TTC549 (cell line): Measurements from ENCODE around the gene FPR2.
"Not testable (repeated sequence)": the region's sequence is repeated elsewhere in the genome, so short reads cannot be mapped to it uniquely, and the experiment has no call there.

ENCODE experiments used
- FAIRE-seq: peaks from 2 replicates; lab custom pipeline; 2012; peaks lifted over from hg19 to GRCh38; lab: Jason Lieb, UNC

FPR2 gene

GRCh38 chr19:51806571-51806970 is 45.6 kb downstream of the FPR2 start:
- not testable (repeated sequence) for FAIRE-seq

GRCh38 chr19:51807111-51807701 is 46.2 kb downstream of the FPR2 start:
- no peak for FAIRE-seq

- FAIRE-seq = no peak
Observed at GRCh38 chr19:51807925-51808324, 46.9 kb downstream of the FPR2 start.

- FAIRE-seq = no peak
Observed at GRCh38 chr19:51808333-51808986, 47.5 kb downstream of the FPR2 start.

- no peak for FAIRE-seq
Observed at GRCh38 chr19:51809787-51810186, 48.8 kb downstream of the FPR2 start.

- no peak for FAIRE-seq
Observed at GRCh38 chr19:51810223-51810622, 49.2 kb downstream of the FPR2 start.

GRCh38 chr19:51811344-51811743 is 50.4 kb downstream of the FPR2 start:
- no peak for FAIRE-seq

- FAIRE-seq = no peak
Observed at GRCh38 chr19:51815043-51815442, 54.1 kb downstream of the FPR2 start.

- FAIRE-seq = no peak
Observed at GRCh38 chr19:51816711-51817110, 55.7 kb downstream of the FPR2 start.

GRCh38 chr19:51820011-51820410 is 59.0 kb downstream of the FPR2 start:
- FAIRE-seq = no peak
